HG03460 (cell line): ENCODE measurements around the gene CCDC120.
A peak's percentile ranks its signal among the peaks of the same experiment; 100 is the strongest.

Source experiments
- ATAC-seq: cut with Tn5 transposase; IDR thresholded peaks from one replicate; pipeline ENCODE4 v1.9.1; 2021; ENCODE audit not compliant: unreplicated experiment

CCDC120 gene, protein sequence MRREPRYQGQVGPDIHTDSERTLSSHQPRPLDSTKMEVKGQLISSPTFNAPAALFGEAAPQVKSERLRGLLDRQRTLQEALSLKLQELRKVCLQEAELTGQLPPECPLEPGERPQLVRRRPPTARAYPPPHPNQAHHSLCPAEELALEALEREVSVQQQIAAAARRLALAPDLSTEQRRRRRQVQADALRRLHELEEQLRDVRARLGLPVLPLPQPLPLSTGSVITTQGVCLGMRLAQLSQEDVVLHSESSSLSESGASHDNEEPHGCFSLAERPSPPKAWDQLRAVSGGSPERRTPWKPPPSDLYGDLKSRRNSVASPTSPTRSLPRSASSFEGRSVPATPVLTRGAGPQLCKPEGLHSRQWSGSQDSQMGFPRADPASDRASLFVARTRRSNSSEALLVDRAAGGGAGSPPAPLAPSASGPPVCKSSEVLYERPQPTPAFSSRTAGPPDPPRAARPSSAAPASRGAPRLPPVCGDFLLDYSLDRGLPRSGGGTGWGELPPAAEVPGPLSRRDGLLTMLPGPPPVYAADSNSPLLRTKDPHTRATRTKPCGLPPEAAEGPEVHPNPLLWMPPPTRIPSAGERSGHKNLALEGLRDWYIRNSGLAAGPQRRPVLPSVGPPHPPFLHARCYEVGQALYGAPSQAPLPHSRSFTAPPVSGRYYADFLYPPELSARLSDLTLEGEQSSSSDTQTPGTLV

DNA sequence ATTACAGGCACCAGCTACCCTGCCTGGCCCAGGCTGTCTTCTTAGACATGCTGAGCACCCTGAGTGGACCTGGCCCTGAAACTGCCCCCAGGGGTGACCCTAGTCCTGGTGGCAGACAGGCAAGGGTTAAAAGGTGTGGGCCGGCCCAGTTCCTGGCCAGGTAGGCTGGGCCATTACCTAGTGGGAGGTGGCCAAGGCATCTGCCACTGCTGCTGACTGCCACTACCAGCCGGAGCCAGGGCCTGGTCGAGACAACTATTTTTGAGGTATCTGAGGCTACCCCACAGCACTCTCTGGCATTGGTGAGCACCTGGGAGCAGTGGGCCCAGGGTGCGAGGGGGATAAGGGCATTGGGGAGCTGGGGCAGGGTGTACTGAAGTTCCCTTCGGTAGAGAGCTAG is at the start of gene CCDC120:
TSS of gene CCDC120 (plus strand) at position 206 of the 400 bp plus-strand sequence. CDS start 3,043 bp downstream, outside the sequence.
- no peak for ATAC-seq

DNA sequence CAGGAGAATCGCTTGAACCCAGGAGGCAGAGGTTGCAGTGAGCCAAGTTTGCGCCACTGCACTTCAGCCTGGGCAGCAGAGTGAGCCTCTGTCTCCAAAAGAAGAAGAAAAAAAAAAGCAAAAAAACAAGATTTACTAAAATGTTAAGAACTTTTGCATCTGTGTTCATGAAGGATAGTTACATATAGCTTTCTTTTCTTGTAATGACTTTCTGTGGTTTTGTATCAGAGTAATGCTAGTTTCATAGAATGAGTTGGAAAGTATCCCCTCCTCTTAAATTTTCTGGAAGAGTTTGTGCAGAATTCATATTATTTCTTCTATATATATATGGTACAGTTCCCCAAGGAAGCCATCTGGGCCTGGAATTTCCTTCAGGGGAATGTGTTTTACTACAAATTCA is 39.7 kb upstream of the CCDC120 start:
- no peak for ATAC-seq

DNA sequence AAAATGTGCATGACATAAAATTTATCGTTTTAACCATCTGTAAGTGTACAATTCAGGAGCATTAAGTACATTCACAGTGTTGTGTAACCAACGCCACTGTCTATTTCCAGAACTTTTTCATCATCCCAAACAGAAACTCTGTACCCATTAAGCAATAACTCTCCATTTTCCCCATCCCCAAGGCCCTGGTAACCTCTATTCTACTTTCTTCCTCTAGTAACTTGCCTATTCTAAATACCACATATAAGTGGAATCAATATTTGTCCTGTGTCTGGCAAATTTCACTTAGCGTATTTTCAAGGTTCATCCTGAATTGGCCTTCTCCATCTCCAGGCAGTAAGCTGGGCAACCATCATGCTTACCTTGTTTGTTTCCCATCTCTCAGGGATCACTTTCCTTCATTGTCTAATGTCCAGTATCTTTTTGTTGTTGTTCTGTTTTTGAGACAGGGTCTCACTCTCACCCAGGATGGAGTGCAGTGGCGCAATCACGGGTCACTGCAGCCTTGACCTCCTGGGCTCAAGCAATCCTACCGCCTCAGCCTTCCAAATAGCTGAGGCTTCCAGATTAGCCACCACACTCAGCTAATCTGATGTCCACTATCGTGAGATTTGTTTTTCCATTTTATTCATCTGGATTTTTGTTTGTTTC is 39.1 kb upstream of the CCDC120 start:
- no peak for ATAC-seq

DNA sequence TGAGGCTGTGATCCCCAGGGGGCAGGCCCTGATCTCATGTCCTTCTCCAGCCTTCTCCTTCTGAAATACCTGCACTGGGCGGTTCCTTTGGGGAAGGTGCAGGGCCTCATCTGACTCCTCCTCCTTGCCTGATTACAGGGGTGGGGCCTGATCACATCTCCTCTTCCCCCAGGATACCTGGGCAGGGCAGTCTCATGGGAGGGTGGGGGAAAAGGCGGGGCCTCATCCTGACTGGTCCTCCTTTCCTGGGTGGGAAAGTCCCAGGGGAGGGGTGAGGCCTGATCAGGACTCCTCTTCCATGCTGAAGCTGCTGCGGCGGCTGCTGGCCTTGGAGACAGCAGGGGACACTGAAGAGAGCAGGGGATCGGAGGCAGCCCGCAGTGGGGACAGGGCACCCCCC is 28.9 kb upstream of the CCDC120 start:
- no peak for ATAC-seq

DNA sequence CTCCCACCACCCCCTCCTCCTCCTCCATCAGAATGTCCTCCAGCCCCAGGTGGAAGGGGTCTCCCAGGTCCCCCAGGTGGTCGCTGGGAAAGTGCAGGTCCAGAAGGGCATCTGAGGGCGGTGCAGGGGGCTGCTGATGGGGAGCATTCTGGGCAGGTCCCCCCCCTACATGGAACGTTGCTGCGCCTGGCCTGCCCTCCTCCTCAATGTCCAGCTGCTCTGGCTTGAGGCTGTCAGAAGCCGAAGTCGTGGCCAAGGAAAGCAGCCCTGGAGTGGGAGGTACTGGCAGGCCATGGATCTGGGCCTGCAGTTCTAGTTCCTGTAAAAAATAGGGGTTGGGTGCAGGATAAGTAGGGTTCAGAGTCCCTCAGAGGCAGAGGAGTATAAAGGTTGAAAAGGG is 28.5 kb upstream of the CCDC120 start:
- ATAC-seq: no peak

DNA sequence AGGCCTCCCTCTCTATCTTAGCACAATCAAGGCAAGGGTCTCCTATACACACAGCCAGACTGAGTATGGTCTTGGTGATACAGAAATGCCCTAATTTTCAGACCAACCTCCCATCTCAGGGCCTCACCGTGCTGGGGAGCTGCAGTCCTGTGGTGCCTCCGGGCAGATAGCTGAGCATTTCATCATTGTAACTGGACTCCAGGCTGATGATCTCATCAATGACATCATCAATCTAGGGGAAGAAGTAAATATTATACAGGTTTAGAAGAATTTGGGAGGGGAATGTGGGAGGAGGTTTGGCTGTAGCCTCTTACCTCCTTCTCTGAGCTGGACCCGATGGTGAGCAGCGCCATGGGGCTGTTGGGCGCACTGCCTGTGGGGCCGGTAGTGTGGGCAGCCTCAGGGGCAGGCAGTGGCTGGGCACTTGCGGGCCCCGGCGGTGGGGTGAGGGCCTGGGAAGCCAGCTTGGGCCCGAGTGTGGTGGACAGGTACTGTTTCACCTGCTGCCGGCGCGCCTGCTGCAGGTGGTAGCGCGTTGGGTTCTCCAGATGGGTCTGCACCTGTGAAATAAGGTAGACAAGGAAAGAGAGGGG is 20.8 kb upstream of the CCDC120 start:
- no peak for ATAC-seq

DNA sequence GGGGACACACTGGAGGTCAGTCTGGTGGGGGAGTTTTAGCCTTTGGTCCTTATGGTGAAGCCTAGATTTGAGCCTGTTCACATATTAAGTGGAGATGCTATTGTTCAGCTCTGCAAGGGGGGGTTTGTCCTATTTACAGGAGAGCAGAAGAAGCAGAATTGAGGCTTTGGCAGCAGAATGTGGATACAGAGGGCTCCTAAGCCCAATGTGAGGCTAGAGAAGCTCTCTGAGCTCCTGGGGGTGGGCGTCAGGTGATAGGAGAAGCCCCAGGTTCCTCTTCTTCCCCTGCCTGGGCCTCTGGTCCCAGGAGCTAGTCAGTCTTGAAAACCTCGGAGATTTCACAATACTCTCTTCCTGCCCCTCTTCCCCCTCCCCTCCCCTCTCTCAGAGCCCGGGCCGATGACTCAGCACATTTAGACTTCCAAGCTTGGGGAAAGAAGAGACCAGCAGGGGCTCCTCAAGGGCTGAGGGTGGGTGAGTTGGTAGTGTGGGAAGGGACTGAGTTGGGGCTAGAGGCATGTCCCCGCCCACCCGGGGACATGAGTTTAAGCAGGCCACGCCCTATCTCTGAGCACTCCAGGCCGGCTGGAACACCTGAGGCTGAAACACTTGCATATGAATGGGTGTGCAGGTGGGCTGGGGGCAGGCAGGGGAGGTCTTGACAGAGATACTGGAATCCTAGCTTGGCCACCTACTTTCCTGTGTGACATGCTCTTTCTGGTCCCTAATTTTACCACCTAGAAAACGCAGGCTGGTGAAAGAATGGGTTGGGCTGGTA is 19.0 kb upstream of the CCDC120 start:
- no peak for ATAC-seq

DNA sequence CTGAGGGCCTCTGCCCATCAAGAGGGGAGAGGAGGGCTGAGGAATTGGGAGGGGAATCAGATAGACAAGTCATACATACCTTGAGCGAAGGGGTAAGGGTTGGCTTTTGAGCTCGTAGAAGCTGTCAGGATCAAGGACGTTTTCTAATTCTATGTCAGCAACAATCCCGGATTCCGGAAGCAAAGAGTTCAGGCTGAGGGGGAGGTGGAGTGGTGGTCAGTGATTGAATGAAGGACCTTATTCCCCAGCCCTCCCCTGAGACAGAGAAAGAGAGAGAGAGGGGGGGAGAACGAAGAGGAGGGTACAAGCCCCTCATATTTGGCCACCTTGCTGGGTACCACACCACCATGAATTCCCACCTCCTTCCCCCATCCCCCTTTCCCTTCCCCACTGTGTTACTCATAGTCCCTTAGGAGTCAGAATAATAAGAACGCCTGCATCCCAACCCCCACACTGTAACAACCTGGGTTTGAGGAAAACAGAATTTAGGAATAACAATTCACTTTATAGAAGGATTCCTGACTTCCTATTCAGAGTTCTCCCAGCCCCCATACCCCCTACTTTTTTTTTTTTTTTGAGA is 18.3 kb upstream of the CCDC120 start:
- ATAC-seq: no peak

DNA sequence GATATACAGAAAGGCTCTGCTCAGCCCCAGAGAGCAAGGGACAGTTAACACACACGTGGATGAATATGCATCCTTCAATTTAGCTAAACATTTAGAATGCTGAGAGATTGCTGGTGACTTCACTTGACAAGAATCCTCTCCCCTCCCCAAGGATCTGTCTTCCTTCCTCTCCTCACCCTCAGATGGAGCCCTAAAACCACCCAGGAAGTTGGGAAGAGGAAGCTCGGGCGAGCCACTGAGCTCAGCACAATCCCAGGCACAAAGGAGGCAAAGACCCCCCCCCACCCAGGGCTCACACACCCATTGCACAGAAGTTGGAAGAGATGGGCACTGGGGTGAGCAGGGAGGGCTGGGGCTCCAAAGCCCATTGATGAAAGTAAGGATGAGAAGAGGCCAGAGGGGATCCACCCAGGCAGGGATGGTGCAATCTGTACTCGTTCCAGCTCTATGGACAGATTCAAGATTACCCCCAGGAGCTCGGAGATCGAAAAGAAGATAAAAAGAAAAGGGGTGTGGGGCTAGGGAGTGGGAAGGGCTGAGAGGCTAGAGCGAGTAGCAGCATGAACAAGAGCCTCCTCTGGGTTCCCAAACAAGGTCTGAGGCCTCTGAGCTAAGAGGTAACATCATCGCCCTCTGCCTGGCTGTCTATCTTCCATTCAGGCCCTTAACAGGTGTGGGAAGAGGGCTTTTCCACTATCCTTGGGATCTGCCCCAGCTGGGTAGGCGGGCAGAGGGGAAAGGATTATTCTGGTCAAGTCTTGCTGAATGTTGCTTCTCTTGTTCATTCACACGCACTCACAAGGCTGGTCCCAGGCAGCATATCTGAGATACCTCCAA is 16.8 kb upstream of the CCDC120 start:
- ATAC-seq: no peak

DNA sequence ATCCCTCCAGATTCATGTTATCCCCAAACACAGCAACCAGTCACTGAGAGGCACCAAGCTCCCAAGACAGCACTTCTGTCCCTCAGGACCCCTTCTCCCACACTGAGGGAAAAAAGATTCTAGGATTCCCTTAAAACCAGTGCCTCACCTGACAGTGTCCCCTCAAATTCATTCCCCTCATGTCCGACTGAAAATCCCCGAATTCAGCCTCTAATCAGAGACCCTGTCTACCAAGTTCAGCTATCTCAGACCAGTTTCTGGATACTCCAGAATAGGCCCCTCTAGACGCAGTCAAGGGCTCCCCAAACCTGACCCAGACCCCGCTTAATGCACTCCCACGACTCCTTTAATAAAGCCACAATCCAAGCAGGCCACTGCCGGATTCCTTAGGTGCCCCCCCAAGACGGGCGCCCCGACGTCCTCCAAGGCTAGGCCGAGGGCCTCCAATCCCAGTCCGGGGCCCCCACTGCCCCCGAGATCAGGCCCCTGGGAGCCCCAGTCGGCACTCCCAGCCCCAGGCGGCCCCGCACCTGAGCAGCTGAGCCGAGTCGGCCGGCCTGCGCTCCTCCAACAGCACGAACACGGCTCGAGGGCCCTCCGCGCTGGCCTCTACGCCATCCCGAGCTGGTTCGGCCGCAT is 16.1 kb upstream of the CCDC120 start:
- ATAC-seq: no peak

DNA sequence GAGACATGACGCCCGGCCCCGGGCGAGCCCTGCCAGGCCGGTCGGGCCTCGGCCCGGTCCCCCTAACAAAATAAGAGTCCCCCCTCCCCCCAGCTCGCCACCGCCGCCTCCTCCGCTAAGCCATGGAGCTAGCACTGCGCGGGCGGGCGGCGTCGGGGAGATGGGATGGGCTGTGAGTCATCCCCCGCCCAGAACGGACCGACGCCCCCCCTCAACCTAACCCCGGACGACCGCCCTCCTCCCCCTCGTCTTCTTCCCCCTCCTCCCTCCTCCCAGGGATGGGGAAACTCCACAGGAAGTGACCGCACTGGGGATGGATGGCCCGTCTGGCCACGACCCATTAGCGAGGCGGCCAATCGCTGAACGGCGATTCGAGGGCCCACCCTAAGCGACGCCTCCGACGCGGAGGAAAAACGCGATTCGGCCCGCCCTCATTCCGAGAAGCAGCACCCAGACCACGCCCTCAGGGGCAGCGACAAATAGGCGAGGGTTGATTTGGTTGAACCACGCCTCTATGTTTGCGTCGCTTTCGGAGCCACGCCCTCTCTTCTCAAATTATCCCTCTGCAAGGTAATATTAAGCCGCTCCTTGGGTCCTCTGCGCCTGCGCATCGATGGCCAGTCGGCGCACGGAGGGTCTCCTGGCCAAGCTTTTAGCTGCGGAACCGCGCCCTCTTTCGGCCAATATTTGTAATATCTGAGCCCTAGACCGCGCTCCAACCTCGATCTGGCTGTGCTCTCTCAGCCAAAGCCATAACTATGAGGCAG is 15.4 kb upstream of the CCDC120 start, which contains the start of gene TFE3:
TSS of gene TFE3 (minus strand) at position 138 of the 767 bp plus-strand sequence. CDS start at position 7, 131 bp downstream.
- ATAC-seq: peak; percentile 91

DNA sequence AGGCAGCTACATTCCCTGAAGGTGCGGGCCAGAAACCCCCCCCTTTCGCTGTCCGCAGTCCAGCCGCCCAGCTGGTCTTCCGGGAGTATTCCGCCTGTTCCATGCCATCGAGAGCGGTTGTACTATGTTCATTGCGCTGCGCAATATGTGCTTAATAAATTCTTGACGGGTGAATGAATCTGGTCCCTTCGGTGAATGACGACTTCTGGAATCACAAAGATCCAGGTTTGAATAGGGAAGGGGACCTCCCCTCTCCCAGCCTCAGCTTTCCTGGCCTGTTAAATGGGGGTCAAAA is 14.9 kb upstream of the CCDC120 start:
- ATAC-seq: no peak

DNA sequence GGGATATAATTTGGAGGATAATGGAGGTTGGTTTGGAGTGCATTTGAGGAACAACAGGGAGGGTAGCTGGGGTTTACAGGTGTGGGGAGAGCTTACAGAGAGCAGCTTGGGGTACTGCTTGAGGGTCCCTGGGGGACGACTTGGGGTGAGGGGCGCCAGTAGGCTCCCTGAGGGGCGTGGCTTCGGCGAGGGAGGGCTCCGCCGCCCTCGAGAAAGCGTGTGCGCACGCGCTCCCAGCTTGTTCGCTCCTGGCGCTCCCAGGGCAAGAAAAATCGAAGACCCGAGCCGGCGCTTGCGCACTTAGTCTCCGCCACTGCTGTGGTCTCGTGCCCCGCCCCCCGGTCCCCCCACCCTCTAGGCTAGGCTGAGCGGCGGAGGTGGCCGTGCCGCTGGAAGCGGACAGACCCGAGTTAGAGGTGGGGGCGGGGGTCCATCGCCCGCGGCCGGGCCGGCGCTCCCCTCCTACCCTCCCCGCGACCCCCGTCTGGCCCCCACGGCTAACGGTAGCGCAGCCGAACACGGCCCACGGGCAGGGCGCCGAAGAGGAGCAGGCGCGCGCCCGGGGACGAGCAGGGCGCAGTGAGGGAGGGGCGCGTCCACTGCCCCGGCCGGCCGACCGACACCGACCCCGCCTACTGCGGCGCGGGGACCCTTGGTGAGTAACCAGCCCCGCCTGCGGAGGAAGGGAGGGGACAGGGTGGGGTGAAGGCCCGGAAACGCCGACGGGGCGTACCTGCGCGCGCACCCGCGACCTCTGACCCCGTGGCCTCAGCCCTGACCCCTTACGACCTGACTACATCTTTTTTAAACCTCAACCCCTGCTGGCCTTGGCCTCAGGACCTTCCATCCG is 5.4 kb upstream of the CCDC120 start:
- ATAC-seq: peak; percentile 59

DNA sequence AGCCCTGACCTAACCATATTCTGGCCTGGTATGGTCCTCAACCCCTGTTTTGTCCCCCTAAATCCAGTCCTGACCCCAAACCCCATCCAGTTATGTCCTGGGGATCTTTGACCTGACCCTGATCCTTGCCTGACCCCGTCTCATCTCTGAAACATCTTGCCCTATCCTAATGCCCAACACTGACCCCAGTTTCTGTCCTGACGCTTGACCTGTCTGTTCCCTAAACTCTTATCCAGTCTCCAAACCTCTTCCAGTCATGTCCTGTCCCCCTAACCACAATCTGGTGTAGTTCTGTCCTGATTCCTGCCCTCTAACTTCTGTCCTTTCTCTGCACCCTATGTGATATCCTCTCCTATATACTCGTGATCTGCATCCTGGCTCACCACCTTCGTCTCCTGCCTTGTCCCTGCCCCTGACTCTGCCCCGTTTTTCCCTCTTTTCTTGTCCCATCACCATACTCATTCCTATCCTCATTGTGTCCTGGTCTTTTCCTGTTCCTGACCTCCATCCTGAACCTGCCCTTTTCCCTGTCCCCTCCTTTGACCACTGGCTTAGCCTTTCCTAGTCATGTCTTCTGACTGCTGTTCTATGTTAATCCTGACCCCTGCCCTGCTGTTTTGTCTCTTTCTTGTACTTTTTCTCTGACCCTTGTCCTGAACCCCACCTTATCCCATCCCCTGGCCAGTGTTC is 4.6 kb upstream of the CCDC120 start:
- no peak for ATAC-seq

DNA sequence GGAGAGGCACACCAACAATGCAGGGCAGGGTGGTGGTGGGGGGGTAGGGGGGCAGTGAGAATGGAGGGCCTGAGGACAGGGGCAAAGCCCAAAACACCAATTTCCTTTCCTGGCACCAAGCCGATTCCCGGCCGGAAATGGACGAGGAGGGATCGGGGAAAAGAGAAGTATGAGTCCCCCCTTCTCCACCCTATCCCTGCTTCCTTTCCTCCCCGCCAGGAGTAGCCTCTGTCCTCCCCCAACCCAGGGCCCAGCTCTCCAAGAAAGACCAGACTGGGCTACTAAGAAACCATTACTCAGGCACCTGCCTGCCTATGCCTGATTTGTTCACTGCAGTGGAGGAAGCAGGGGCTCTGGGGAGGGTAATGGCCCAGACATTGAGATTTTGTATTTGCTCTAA is 402 bp downstream of the CCDC120 start:
- no peak for ATAC-seq

DNA sequence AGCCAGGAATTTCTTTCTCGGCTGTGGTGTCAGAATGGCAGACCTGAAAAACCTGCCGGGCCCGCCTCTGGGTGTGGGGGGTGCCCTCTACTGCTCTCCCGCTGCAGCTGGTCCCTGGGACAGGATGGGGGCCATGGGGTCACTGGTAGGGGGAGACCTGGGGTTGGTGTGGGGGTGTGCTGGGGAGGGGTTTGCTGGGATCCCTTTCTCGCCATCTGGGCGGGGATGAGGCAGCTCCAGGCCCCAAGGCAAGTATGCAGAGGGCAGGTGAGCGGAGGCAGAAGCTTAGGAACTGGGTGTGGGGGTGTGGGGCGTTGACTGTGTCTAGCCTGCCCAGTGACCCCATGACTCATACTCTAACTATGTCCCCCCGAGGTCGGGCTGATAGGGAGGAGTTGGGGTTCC is 884 bp downstream of the CCDC120 start:
- no peak for ATAC-seq

DNA sequence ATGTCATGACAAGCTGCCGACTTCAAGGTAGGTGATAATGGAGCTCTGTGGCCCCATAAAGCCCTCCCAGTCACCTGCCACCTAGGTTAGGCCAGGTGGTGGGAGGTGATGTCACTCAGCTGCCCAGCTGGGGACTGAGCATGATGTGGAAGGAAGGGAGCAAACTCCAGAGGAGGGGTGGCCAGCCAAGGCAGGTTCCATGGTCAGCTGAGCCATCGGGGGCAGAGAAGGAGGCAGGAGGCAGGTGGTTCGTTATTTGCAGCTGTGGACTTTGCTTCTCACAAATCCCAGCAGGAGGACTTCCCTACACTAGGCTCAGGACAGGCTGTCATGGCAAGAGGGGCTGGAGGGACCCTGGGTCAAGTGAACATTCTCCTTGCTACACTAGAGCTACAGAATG is 2.1 kb downstream of the CCDC120 start:
- no peak for ATAC-seq
